ENCODE data around the gene LRP5. TPM values are rescaled to one million over a fixed set of nuclear protein-coding genes. Genes with fewer than 3 reads are reported as not detected.

LRP5 gene
- total RNA-seq, 1 donor from 2014 or later = 162 TPM

DNA sequence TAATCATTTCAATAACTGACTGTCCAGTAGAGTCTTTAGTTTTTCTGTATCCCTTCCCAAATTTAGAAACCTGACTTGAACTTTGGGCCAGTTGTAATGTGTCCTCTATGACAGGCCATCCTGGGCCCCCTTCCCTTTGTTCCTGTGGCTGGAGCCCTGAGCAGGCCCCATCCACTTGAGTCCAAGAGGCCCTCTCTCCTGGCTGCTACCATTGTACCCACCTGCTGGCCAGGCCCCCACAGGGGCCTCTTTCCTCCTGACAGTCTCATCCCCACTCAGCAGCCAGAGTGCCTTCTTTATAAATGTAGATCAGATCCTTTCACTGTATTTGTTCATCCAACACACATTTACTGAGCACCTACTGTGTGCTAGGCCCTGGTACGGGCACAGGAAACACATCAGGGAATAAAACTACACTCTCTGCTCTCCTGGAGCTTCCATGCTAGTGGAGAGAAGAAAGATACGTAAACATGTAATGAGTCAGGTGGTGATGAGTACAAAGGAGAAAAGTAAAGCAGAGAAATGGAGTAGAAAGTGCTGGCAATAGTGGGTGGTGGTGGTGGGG, 2.7 kb upstream of the LRP5 start:
- H3K4me1 Mint-ChIP-seq (ENCODE audit: unreplicated experiment) = peaks cover 41% of the 10 kb centered on the region
- H3K9me3 Mint-ChIP-seq (ENCODE audit: unreplicated experiment) = no peaks in the 10 kb centered on the region
- no peak for DNase-seq (ENCODE audit: extremely low spot score, unreplicated experiment)
- H3K27ac Mint-ChIP-seq (ENCODE audit: unreplicated experiment) = peak overlapping the region; percentile 54
- TF ChIP-seq, protein P1, sequence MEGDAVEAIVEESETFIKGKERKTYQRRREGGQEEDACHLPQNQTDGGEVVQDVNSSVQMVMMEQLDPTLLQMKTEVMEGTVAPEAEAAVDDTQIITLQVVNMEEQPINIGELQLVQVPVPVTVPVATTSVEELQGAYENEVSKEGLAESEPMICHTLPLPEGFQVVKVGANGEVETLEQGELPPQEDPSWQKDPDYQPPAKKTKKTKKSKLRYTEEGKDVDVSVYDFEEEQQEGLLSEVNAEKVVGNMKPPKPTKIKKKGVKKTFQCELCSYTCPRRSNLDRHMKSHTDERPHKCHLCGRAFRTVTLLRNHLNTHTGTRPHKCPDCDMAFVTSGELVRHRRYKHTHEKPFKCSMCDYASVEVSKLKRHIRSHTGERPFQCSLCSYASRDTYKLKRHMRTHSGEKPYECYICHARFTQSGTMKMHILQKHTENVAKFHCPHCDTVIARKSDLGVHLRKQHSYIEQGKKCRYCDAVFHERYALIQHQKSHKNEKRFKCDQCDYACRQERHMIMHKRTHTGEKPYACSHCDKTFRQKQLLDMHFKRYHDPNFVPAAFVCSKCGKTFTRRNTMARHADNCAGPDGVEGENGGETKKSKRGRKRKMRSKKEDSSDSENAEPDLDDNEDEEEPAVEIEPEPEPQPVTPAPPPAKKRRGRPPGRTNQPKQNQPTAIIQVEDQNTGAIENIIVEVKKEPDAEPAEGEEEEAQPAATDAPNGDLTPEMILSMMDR (IDR thresholded peaks at IDR 0.05) = no peak
- no peaks in the 10 kb centered on the region for H3K36me3 Mint-ChIP-seq (ENCODE audit: unreplicated experiment)
- no peak overlapping the region for H3K4me3 Mint-ChIP-seq (ENCODE audit: unreplicated experiment)
- no peaks in the 10 kb centered on the region for H3K27me3 Mint-ChIP-seq (ENCODE audit: unreplicated experiment)

DNA sequence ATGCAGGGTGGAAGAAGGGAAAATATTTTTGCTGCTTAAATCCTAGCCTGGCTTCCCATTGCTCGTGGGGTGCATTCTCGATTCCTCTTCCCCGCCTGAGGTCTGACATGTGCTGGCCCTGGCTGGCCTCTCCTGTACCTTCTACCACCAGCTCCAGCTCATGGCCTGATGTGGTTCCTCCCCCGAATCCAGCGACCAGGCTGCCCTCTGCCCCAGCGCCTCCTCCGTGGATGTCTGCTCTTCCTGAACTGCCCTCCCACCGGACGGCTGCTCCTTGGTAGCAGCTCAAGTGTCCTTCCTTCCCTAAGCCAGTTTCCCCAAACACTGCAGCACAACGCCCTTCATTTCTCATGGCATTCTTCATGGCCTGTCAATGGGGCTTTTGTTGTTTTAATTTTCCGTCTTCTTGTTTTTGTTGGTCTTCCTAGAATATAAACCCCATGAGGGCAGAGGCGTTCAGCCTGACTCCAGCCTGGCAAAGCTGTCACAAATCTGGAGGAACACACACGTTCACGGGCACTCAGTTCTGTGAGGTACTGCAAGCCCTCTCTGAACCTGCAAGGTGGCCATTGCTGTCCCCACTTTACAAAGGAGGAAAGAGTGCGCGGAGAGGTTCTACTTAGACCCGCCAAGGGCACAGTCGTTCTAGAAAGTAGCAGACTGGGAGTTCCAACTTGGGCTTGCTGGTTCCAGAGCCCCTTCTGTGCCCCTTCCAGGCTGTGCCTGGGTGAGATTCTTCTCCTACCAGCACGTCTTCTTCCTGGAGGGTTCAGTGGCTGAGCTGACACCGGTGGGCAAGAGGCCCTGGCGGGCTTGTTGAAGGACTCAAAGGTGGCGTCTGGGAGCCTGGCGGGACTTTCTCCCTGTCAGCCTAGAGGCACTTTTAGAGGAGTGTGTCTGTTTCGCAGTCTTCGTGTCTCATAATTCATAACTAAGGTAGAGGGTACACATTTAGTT, 953 bp upstream of the LRP5 start:
- H3K36me3 Mint-ChIP-seq (ENCODE audit: unreplicated experiment) = no peaks in the 10 kb centered on the region
- TF ChIP-seq, protein P1 (IDR thresholded peaks at IDR 0.05) = no peak
- H3K4me3 Mint-ChIP-seq (ENCODE audit: unreplicated experiment) = peak overlapping the region; percentile 70
- peaks cover 50% of the 10 kb centered on the region for H3K4me1 Mint-ChIP-seq (ENCODE audit: unreplicated experiment)
- H3K27me3 Mint-ChIP-seq (ENCODE audit: unreplicated experiment) = no peaks in the 10 kb centered on the region
- DNase-seq (ENCODE audit: extremely low spot score, unreplicated experiment) = no peak
- H3K9me3 Mint-ChIP-seq (ENCODE audit: unreplicated experiment) = no peaks in the 10 kb centered on the region
- H3K27ac Mint-ChIP-seq (ENCODE audit: unreplicated experiment) = peak overlapping the region; percentile 77

DNA sequence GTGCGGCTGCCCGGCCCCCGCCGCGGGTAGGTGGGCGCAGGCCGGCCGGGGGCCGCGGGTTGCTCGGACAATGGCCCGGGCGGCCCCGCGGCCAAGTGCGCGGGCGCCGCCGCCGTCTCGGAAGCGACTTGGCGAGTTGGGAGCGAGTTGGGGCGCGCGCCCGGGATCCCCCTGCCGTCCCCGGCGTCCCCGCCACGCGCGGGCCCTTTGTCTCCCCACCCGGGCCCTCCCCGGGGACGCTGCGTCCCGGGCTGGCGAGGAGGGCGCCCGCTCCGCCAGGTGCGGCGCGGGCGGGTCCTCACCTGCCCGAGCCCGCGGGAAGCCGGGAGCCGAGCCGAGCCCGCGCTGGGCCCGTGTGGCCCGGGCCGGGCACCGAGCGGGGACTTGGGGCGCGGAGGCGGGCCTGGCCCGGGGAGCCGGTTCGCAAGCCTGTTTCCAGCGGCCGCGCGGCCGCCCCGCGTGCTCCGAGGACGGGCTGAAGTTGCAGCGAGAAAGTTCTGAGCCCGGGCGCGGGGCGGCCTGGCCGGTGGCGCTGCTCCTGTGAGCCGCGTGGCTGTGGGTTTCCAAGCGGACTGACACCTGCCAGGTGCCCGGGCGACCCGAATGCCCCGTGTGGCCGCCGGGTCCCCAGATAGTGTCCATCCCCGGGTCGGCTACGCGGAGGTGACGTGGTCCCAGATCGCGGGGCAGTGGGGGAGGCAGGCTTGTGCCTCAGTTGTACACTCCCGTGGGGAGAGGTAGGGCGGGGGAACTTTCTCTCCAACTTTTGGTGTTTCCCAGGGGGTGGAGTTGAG, 586 bp downstream of the LRP5 start:
- peaks cover 58% of the 10 kb centered on the region for H3K4me1 Mint-ChIP-seq (ENCODE audit: unreplicated experiment)
- H3K36me3 Mint-ChIP-seq (ENCODE audit: unreplicated experiment) = no peaks in the 10 kb centered on the region
- DNase-seq (ENCODE audit: extremely low spot score, unreplicated experiment) = no peak
- peak overlapping the region; percentile 94 for H3K27ac Mint-ChIP-seq (ENCODE audit: unreplicated experiment)
- H3K27me3 Mint-ChIP-seq (ENCODE audit: unreplicated experiment) = no peaks in the 10 kb centered on the region
- TF ChIP-seq, protein P1 (IDR thresholded peaks at IDR 0.05) = no peak
- no peaks in the 10 kb centered on the region for H3K9me3 Mint-ChIP-seq (ENCODE audit: unreplicated experiment)
- peak overlapping the region; percentile 91 for H3K4me3 Mint-ChIP-seq (ENCODE audit: unreplicated experiment)

DNA sequence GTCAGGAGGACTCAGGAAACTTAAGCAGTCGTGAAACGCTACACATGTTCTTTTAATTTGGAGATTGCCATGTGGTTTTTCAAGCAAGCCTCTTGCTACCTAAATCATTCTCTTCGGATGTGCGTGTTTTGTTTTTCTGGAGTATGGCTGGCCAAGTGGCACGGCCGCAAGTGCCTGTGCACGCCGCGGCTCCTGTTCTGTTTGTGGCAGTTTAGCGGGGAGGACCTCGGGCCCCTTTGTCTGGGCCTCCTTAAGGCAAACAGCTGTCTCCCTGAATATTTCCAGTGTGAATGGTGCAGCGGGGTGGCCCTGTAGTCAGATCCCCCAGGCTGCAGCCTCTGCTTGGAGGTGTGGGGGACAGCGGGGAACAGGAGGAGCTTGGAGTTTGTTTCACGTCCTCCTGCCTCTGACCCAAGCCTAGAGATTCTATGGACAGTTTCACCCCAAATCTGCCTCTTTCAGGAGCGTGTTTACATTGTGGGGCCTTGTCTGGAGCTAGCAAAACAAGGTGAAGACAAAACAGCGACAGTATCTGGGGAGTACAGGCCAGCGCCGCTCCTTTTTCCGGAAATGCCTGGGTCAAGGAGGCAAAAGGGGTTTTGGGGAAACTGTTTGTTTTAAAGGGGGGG, 1.3 kb downstream of the LRP5 start:
- Mint-ChIP-seq H3K27ac (ENCODE audit: unreplicated experiment) (peak overlapping the region; percentile 94), H3K4me3 (ENCODE audit: unreplicated experiment) (peak overlapping the region; percentile 91), H3K9me3 (ENCODE audit: unreplicated experiment) (no peaks in the 10 kb centered on the region), H3K27me3 (ENCODE audit: unreplicated experiment) (no peaks in the 10 kb centered on the region), H3K36me3 (ENCODE audit: unreplicated experiment) (no peaks in the 10 kb centered on the region), H3K4me1 (ENCODE audit: unreplicated experiment) (peaks cover 61% of the 10 kb centered on the region)
- DNase-seq (ENCODE audit: extremely low spot score, unreplicated experiment) = no peak
- TF ChIP-seq, protein P1 (IDR thresholded peaks at IDR 0.05) = no peak

All from osteocyte (in vitro differentiated cells).